ENCODE measurements around the gene CCDC61. TPM values are rescaled to one million over a fixed set of nuclear protein-coding genes. Genes with fewer than 3 reads are reported as not detected.

The CCDC61 gene
- total and polyA plus RNA-seq, 2 experiments from 2014 or later: 5.8 to 8.8 TPM

DNA sequence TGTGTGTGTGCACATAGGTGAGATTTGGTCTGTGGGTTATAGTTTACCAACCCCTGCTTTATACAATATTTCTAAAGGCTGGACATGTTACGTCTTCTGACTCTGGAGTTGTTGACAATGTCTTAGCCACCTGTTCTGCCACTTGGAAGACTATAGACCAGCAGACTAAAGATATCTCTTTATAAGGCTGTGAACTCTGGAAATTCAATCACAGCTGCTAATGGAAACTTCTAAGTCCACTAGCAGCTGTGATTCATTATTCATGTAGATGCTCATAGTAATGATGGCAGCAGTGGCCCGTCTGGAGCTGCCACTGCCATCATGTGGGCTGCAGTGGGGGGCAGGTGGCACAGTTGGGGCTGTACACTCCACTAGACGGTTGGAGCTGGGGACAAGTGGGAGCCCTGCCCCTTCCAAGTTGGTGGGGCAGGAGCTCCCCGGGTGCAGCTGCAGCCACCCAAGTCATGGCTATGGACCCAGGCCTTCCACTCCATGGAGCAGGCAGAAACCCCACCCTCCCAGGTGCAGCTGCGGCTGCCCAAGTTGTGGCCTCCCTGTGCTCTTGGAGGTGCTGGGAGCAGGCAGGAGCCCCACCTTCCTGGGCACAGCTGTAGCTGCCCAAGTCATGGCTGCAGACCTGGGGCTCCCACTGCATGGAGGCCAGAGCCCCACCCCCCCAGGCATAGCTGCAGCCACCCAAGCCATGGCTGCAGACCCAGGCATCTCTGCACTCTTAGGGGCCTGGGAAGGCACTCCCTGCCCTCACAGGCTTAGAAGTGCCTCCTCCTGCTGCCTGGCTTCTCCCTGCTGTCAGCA, 36.7 kb downstream of the CCDC61 start:
- Histone ChIP-seq H3K27ac (no peak overlapping the region), H3K9me3 (ENCODE audit: low read depth) (no peaks in the 10 kb centered on the region), H3K36me3 (no peaks in the 10 kb centered on the region), H3K4me3 (no peak overlapping the region), H3K4me1 (ENCODE audit: low read depth) (peaks cover 11% of the 10 kb centered on the region), H3K27me3 (no peaks in the 10 kb centered on the region)
- TF ChIP-seq, protein P1, sequence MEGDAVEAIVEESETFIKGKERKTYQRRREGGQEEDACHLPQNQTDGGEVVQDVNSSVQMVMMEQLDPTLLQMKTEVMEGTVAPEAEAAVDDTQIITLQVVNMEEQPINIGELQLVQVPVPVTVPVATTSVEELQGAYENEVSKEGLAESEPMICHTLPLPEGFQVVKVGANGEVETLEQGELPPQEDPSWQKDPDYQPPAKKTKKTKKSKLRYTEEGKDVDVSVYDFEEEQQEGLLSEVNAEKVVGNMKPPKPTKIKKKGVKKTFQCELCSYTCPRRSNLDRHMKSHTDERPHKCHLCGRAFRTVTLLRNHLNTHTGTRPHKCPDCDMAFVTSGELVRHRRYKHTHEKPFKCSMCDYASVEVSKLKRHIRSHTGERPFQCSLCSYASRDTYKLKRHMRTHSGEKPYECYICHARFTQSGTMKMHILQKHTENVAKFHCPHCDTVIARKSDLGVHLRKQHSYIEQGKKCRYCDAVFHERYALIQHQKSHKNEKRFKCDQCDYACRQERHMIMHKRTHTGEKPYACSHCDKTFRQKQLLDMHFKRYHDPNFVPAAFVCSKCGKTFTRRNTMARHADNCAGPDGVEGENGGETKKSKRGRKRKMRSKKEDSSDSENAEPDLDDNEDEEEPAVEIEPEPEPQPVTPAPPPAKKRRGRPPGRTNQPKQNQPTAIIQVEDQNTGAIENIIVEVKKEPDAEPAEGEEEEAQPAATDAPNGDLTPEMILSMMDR (IDR thresholded peaks at IDR 0.05; ENCODE audit: low read depth, low read length): no peak
- peak in 1 of 2 donors; percentile 23 for DNase-seq (ENCODE audit: low read depth in 1 of 2, low spot score in 1 of 2)

DNA sequence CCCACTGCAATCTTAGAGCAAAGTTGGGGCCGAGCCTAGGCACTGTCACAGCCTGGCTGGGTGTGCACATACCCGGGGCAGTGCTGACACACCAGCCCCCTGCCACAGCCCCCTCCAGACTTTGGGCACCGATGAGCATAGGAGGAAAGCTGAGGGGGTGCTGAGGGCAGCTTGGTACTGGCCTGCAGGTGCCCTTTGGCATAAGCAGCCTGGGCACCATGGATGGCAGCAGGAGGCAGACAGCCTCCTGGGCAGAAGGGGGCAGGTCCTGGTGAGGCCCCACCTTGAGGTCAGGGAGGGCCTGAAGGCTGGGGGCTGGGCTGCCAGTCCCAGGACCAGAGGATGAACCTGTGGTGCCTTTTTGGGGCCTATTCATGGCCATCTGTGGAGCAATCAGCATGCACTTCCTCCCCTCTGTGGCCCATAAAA, 37.3 kb downstream of the CCDC61 start:
- DNase-seq (ENCODE audit: low read depth in 1 of 2, low spot score in 1 of 2): no peak
- H3K27me3 ChIP-seq: no peaks in the 10 kb centered on the region

DNA sequence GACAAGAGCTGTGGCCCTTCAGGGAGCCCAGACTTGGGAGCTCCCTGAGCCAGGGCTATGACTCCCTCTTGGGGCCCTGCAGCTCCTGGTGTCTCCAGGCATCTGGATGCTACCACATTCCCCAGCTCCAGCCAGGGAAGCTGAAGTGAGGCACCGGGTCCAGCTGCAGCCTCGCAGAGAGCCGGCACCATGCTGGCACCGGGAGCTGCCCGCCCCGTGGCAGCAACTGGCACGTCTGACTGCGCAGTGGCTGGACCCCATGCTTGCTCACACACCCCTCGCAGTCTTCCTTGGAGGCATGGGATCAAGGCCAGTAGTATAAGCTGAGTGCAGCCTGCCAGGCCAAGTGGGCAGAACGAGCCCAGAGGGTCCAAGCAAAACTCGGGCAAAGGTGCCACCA, 38.1 kb downstream of the CCDC61 start:
- Histone ChIP-seq H3K4me3 (no peak overlapping the region), H3K4me1 (ENCODE audit: low read depth) (peaks cover 11% of the 10 kb centered on the region), H3K27ac (no peak overlapping the region), H3K27me3 (no peaks in the 10 kb centered on the region), H3K36me3 (no peaks in the 10 kb centered on the region), H3K9me3 (ENCODE audit: low read depth) (no peaks in the 10 kb centered on the region)
- no peak for DNase-seq (ENCODE audit: low read depth in 1 of 2, low spot score in 1 of 2)
- TF ChIP-seq, protein P1 (IDR thresholded peaks at IDR 0.05; ENCODE audit: low read depth, low read length): no peak

More for the DNA sequence above, 37.3 kb downstream of the CCDC61 start:
- TF ChIP-seq, protein P1 (IDR thresholded peaks at IDR 0.05; ENCODE audit: low read depth, low read length): no peak
- H3K9me3 ChIP-seq (ENCODE audit: low read depth): no peaks in the 10 kb centered on the region
- H3K36me3 ChIP-seq: no peaks in the 10 kb centered on the region
- no peak overlapping the region for H3K4me3 ChIP-seq
- H3K4me1 ChIP-seq (ENCODE audit: low read depth): peaks cover 11% of the 10 kb centered on the region
- H3K27ac ChIP-seq: no peak overlapping the region

DNA sequence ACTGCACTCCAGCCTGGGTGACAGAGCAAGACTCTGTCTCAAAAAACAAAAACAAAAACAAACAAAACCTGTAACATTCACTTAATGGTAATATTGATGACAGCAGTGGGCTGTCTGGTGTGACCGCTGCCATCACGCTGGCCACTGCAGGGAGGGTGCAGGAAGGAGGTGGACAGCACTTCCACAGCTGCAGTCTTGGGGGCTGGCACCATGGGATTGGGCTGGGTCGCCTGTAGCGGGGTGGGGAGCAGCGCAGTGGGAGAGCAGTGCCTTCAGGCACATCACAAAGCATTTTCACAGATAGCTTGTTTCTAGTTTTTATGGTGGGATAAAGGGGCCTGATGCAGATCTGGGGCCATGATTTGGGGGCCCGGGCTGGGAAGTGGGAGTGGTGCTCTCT, 40.3 kb downstream of the CCDC61 start:
- Histone ChIP-seq H3K27me3 (no peaks in the 10 kb centered on the region), H3K4me1 (ENCODE audit: low read depth) (peaks cover 10% of the 10 kb centered on the region), H3K36me3 (no peaks in the 10 kb centered on the region), H3K9me3 (ENCODE audit: low read depth) (no peaks in the 10 kb centered on the region), H3K4me3 (no peak overlapping the region), H3K27ac (no peak overlapping the region)
- TF ChIP-seq, protein P1 (IDR thresholded peaks at IDR 0.05; ENCODE audit: low read depth, low read length): no peak
- DNase-seq (ENCODE audit: low read depth in 1 of 2, low spot score in 1 of 2): no peak

DNA sequence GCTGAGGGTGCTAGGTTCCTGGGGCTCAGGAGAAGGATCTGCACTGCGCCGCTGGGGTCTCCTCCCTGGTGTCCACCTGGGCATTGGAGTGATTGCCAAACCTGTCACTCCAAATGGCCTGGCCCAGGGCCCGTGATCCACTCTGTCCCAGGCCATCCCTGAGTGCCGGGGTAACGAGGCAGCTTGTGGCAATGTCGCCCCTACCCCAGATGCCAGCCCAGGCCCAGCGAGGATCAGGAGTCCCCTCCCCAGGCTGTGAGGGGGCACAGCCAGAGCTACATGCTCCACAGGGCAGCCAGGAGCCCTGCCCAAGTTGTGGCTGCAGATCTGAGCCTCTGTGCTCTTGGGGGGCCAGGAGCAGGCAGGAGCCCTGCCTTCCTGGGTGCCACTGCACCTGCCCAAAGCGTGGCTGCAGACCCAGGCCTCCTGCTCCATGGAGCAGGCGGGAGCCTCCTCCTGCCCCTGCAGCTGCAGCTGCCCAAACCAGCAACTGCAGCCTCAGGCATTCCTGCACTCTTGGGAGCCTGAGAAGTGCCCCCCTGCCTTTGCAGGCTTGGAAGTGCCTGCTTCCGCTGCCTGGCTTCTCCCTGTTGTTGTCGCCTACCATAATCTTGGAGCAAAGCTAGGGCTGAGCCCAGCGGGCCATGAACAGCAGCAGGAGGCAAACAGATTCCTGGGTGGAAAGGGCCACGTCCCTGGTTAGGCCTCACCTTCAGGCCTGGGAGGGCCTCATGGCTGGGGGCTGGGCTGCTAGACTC, 40.9 kb downstream of the CCDC61 start:
- H3K4me1 ChIP-seq (ENCODE audit: low read depth): peaks cover 4% of the 10 kb centered on the region
- H3K9me3 ChIP-seq (ENCODE audit: low read depth): no peaks in the 10 kb centered on the region
- no peak for DNase-seq (ENCODE audit: low read depth in 1 of 2, low spot score in 1 of 2)
- H3K27me3 ChIP-seq: no peaks in the 10 kb centered on the region
- no peak overlapping the region for H3K27ac ChIP-seq
- H3K36me3 ChIP-seq: no peaks in the 10 kb centered on the region
- H3K4me3 ChIP-seq: no peak overlapping the region
- TF ChIP-seq, protein P1 (IDR thresholded peaks at IDR 0.05; ENCODE audit: low read depth, low read length): no peak
